ENCODE data around the gene TERT.

DNA sequence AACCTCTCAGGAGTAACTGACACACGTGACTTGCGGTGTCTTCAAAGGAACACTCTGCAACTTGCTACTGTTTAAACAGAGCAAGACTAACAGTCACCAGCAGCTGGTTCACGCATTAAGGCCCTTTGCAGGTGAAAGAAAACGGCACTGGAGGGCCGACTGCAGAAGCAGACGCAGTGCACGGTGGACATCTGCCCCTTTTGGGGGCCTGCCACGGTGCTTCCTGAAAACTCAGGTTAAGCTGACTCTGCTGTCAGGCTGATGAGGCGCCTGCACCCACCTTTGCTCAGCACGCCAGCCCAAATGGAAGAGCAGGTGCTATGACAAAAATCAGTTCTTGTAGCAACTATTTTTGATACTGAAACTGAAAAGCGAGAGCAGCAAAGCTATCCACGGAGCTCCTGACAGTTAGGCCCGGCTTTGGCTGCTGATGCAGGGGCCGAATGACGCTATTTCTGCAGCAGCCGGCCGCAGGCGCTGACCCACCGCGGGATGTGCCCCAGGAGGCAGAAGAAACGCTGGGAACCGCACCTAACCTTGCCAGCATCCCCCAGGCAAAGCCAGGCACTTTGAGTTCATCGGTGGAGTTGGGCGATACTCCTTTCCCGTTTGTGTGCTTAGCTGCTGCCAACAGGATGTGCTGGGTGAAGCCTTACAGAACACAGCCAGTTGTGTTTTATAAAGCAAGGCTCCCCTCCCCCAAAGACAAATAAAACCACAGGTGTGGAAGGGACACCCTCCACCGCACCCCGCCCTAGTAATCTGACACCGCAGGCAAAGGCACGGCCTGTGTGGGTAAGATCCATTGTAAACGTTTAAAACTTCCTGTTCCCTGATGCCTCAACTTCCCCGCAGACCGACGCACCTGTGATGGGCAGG lies 21.1 kb upstream of the TERT start:
- TF ChIP-seq, protein P1, sequence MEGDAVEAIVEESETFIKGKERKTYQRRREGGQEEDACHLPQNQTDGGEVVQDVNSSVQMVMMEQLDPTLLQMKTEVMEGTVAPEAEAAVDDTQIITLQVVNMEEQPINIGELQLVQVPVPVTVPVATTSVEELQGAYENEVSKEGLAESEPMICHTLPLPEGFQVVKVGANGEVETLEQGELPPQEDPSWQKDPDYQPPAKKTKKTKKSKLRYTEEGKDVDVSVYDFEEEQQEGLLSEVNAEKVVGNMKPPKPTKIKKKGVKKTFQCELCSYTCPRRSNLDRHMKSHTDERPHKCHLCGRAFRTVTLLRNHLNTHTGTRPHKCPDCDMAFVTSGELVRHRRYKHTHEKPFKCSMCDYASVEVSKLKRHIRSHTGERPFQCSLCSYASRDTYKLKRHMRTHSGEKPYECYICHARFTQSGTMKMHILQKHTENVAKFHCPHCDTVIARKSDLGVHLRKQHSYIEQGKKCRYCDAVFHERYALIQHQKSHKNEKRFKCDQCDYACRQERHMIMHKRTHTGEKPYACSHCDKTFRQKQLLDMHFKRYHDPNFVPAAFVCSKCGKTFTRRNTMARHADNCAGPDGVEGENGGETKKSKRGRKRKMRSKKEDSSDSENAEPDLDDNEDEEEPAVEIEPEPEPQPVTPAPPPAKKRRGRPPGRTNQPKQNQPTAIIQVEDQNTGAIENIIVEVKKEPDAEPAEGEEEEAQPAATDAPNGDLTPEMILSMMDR (IDR thresholded peaks at IDR 0.05) = no peak
- TF ChIP-seq POLR2AphosphoS5 (IDR thresholded peaks at IDR 0.05) (peak; percentile 94), POLR2A (IDR thresholded peaks at IDR 0.05) (no peak)

Data from prostate gland (tissue), 2 donors.